Measurements from ENCODE around the gene DDX10.

The DDX10 gene

DNA sequence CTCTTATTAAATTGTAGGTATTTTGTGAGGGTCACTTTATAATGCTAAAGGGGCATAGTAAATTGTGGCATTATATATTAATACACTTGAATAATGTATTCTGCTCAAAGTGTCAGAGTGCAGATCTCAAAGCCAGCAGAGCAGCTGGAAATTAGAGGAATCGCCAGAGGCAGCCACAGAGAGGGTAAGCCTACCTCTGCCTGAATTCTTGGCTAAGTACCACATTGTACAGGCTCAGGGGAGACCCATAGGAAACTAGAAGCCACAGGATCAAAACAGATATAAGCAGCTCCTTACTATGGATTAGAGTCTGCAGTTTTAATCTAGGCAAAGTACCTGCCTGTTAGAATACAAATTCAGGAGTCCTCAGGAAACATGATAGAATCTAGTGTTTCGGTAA is 249.3 kb downstream of the DDX10 start:
- no peak for ATAC-seq

DNA sequence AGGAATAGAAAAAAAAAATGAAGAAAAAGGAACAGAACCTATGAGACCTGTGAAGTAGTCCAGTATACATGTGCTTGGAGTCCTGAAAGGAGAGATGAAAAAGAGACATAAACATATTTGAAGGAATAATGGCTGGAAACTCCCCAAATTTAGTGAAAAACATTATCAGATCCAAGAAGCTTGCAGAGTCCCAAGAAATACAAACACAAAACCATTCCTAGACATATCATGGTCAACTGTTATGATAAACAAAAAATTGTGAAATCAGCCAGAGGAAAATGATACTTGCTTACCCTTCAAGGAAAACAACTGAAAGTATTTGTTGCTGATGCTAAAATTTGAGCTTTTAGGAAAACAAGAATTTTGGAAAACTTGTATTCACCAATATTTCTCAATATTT is 250.1 kb downstream of the DDX10 start:
- no peak for ATAC-seq

DNA sequence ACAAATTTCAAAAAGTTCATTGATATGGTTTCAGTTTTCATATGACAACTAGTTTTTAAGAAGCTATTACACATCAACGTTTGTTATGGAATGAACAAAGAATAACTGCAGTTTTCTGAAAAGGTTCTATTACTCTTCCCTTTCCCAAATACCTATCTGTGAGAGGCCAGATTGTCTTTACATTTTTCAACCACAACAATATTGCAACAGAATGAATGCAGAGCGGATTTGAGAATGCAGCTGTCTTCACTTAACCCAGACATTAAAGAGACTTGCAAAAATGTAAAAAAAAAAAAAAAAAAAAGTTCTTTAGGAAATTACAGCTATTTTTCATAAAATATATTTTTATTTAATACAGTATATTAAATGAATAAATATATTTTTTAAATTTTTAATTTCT is 250.8 kb downstream of the DDX10 start:
- no peak for ATAC-seq

DNA sequence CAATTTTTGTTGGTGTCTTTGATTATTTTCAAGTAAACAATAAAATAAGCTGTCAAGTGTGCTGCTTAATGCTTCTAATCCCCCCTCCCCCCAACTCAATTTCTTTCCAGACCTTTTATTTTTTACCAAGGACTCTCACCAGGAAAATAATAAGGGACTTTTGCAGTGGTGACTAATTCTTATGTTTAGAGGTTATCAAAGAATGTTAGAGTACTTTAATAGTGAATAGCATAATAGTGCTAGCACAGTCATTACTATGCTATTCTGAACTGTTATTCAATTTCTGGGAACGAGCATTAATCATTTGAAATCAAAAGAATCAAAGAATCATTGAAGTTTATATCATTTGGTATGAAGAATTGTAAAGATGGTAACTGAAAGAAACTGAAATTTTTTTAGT is 251.4 kb downstream of the DDX10 start:
- no peak for ATAC-seq

DNA sequence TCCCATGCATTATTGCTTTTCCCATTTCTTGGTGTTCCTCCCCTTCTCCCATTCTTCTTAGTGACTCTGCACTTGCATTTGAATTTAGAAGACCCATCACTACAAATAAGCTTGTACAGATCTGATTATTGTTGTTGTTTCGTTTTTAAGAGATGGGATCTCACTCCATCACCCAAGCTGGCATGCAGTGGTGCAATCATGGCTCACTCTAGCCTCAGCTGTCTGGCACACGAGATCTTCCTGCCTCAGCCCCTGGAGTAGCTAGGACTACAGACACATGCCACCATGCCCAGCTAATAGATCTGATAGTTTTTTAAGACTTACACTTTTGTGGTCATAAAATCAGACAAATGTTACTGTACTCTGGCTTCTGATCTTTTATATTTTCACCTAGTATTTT is 252.1 kb downstream of the DDX10 start:
- ATAC-seq: no peak

DNA sequence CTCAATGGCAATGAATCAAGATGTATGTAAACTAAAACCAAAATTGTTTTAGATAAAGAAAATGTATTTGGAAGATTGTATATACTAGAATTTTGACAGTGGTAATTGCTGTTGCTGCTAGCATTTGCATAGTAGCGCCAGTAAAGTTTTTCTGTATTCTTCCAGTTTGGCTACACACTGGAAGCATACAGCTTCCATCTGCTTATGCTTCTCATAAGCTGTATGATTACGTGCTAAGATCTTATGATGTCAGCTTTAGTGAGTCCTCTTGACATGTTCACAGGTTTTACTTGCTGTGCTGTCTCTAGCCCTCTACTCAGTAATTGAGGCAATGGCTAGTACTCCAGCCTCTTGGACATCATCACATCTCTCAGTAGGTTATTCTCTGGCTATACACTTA is 256.3 kb downstream of the DDX10 start:
- ATAC-seq: no peak

DNA sequence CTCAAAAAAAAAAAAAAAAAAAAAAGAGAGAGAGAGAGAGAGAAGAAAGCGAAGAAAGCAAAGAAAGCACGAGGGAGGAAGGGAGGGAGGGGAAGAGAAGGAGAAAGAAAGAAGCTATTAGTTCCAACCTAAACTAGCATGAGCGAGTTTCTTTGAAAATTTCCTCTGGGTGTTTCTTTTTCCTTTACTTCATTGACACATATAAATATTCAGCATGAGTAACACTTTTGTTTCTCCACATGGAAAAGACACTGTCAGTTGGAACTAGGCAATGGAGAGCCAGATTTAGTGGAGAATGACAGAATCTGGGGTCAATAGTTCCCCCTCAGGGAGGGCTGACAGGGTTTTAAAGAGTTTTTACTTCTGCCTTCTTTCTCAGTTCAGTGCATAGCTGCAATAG is 257.4 kb downstream of the DDX10 start:
- no peak for ATAC-seq

DNA sequence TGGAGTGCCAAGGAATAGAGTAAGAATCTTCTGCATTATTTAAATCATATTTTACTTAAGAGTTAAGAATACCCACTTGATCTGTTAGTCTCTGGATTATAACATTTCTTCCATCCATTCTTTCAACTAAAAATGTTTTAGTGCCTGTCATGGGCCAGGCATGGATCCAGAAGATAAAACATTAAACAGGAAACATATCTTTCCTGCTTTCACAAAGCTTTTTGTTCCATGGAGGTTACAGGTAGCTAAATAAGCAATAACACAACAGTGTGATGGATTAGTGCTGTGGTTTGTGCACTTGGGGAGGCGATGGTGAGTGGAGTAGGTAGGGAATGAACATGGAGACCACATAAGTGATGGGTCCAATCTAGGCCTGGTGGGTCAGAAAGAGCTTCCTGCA is 258.5 kb downstream of the DDX10 start:
- no peak for ATAC-seq

DNA sequence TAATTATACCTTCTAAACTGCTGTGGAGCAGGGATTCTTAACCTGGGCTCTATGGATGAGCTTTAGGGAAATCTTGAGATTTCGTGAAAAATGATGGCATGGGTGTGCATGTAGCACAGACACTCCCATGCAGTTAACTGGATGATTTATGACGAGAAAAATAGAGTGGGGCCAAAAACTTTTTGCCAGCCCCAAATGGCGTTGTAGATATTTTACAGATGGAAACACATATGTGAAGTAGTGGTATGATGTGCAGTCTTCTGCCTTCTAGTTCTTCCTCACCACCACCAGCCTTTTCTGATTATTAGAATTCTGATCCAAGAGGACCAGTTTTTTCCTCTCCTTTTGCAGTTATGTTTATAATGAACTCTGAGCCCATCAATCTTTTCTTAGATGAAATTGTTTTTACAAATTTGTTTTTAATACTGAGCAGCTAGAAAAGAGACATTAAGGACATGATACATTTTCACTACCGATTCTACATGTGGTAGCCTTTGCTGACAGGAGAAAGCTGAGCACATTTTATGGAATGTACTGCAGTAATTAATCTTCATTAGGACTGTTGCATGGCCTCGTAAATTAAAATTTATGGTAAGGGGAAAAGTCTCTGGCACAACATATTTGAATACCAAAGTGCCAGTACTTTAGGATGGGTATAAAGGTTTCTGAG is 261.4 kb downstream of the DDX10 start:
- no peak for ATAC-seq

DNA sequence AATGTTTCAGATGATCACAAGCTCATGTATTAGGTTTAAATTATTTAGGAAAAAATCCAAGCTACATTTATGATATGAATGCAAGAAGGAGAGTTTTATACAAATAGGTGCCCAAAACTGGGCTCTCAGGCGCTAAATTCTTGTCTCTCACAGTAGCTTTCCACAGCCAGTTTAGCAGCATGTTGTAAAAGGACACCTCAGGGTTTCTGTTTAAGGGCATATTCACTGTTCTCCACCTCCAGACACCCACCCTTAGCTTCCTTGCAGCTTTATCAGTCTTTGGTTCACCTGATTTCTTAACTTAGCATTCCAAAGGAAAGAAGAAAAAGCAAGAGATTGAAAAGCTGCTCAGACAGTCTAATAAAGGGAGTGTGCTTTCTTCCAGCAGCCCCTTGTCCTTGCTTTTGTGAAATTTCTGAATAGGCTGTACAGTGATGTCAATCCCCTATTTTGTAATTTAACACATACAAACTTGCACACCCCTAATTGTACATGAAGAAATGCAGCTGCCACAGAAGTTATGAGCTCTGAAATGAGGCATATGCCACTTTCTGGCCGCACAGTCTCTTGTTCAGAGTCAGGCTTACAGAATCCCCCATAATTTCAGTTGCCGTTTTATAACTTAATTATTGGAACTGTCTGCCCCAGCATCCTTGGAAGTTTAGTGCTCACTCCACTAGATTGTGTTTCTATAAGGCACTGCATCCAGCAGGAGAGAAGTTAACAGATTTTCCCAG is 262.1 kb downstream of the DDX10 start:
- ATAC-seq: no peak

DNA sequence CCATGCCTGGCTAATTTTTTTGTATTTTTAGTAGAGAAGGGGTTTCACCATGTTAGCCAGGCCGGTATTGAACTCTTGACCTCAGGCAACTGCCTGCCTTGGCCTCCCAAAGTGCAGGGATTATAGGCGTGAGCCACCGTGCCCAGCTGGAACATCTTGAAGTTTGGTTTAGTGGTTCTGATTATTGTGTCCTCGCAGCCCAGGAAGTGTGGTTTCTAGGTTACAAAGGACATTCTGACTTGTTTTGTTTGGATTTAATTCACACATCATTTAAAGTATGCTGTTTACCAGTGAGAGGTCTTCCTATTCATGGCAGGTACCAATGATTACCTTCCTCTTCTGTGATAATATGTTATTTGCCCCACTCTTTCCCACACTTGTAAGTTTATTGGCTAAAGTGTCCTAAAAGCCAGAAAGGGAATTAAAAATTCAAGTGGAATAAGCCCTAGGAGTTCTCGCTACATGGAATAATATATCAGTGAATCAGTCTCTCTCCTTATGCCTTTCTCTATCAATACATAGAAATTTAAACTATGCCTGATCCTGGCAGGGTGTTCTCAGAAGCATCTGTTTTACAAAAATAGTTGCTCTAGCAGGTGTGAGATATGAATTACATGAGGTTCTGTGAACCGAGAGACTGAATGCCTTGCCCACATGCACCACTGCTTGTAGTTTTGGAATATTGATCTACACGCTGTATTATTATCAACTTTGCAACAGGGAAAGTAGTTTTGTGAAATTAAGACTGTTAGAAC is 263.1 kb downstream of the DDX10 start:
- ATAC-seq: no peak

DNA sequence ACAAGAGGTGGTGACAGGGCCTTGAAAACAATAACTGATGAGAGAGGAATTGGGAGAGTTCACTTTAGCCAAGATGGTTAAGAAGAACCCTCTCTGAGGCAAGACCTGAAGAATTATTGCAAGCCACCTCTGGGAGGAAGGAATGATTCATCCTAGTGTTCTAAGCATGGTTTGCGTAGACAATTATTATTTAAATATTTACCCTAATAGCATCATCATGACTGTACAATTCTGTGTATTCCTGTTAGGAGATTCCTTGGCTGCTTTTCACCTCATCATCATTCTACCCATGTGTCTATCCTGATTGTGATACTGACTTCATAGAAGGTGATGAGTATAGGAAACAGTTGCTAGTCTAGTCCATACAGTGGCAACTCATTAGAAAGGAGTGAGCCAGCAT is 264.4 kb downstream of the DDX10 start:
- no peak for ATAC-seq

DNA sequence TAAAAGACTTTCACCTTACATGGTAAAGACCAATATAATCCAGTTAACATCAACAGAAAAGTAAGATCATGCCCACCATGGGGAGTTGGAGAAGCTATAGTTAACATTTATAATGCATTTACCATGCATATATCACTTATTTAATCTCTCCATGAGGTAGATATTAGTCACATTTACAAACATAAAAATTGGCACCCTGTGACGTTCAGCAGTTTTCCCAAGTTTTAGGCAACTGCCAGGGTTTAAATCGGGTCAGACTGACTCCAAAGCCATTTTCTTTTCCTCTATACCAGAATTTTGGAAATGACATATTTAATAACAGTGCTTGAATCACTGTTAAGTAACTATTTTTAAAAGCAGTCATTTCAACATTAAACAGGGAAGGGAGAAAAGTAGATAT is 266.3 kb downstream of the DDX10 start:
- ATAC-seq: no peak

DNA sequence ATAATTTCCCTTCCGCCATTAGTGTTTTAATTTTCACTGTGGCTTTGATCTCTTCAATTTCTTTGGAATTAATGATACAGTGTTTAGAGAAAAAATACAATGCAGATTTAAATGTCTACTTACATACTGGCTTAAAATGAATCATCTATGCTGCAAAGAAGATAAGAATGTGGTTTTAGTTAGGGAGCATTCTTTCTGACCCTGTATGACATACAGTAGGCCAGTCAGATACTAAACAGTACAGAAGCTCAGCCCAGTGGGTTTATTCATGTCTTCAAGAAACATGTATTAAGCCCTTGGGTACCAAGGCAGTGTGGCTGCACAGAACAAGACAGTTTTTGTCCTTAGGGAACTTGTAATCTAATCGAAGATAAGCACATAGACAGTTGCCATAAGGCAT is 268.8 kb downstream of the DDX10 start:
- ATAC-seq: no peak

DNA sequence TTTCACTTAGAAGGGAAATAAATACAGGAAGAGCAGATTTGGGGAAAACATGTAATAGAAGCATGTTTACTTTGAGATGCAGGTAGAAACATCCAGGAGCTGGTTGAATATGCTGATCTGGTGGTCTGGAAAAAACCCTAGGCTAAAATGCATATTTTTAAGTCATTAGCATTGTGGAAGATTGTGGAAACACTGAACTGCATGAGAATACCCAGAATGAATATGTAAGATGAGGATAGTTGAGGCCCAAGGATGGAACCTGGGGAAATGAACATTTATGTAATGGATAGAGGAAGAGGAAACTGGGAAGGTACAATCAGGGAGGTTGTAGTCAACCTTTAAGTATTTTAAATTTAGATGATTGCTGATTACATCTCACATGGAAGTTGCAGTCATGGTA is 269.4 kb downstream of the DDX10 start:
- no peak for ATAC-seq

DNA sequence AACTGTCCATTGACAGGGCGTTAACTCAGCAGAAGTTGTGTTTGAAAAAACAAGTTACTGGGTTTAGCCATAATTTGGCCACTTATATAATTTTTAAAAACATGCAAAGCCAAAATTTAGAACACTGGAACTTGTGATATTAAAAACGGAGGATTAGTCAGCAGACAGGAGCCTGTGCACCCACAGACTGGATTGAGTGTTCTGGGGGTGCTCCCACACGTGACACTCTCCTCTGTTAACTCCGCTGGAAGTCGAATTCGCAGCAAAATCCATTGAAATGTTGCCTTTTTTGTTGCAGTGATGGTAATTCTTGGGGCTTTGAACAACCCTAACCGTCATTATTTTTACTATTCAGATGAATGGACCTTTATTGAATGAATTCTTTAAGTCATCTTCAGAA is 269.8 kb downstream of the DDX10 start:
- ATAC-seq: no peak

DNA sequence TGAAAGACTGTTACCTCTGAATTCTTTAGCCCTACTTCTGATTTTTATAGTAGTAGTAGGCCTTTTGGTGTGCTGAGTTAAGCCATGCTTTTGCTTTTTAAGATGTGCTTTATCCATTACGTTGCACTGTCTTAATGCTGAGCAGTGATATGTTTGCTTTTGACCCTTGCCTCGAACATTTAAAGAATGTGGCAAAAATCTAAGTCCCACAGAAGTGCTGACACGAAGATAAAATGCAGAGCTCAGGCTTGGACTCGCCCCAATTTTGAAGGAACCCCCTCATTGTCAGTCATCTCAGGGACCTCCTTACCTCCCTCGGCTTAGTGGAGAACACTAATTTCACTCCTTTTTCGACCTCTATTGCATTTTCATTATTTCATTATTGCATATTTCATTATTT is 272.9 kb downstream of the DDX10 start:
- ATAC-seq: no peak

DNA sequence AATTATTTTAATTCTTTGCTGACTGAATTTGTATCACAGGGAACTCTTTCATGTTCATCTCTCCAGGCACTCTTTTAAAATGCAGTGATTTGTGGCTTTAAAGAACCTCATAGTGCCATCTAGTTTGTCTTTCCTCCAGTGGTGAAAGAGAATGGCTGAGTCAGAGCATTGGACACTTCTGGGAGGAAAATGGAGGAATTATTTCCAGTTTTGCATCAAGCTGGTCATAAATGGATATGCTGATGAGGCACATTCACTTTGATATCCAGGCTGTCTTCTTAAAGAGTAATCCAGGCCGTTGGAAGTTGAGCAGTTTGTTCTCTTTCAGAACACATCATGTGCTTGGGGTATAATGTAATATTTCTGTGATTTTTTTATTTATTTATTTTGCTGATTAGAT is 273.7 kb downstream of the DDX10 start:
- ATAC-seq: no peak

DNA sequence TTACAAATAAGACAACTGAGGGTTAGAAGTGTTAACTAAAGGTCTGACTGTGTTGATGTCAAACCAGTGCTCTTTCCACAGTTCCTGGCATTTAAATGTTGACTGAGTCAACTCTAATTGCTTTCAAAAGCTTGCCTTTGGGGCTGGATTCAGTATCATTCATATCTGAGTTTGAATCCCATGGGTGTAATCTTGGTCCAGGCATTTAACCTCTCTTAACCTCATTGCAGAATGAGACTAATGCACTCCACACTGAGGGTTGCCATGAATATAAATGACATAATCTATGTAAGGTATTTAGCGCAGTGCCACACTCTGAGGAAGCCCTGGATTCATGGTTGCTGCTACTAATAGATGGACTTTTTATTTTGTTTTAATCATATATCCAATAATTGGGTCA is 274.3 kb downstream of the DDX10 start:
- ATAC-seq: no peak

DNA sequence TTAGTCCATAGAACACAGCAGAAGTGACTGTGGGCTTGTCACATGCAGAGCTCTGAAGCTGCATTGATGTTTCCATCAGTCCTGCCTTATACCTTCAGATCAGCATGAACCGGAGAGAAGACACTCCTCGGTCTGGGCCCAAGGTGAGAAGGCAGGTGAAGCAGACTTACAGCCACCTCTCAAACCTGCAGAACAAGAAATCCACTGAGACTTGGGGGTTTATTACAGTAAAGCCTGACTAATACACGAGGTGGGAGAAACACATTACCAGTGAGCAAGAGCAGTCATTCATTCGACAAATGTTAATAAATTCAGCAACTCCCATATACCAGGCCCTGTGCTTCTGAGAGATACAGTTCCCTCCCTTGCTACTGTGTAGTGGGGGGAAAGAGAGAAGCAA is 279.0 kb downstream of the DDX10 start:
- no peak for ATAC-seq

DNA sequence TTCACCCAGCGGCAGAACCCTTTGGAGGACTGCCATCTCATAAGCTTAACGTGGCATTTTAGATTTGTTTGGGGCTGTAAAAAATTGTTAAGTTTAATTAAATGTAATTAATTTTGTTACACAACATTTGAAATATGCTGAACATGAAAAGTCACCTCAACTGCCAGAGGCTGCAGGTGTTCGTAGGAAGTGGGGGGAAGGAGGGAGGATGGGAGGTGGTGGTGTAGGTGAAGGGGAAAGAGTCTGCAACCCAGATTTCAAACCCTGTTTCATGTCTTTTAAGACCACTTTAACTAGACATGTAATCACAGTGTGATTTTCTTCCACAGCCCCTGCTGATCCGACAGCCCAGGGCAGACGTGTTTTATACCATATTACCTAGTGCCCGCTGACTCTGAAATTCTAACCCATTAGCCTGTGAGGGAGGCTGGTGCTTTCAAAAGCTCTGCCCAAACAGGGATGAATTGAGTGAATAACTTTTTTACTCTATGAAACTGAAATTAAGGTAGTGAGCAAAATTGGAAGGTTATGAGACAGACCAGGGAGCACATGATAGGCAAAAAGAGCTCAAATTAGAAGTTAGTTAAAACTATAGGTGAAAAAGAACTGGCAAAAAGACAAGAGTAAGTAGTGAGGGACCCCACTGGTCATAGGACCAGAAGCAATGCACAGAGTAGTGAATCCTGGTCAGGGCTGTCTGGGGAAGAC is 279.8 kb downstream of the DDX10 start:
- no peak for ATAC-seq

DNA sequence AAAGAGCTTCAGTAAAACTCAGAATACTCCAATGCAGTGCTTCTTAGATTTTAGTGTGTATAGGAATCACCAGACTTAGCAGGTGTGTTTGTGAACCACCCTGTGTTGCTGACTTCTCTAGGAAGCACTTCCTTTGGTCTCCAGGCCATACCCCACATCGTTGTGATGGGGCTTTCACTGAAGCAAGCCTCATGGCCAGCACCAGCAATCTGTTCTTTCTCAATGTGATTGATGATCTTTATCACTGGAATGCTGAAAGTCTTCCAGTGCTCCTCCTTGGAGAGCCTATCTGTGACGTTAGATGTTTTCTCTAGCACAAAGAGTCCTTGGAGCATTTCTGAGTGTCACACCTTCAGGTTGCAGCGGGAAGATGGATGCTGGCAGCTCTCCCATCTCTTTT is 280.5 kb downstream of the DDX10 start:
- no peak for ATAC-seq
